Heart right ventricle (tissue), 16 donors: ENCODE data around the gene CXCR5. TPM values are rescaled to one million over a fixed set of nuclear protein-coding genes. Genes with fewer than 3 reads are reported as not detected.

Experiments
- ATAC-seq, 8 donors: fragments of 200-7000 bp; cut with Tn5 transposase; one replicate each; pipeline ENCODE4 v1.9.1; 2020; ENCODE audit warnings: mild to moderate bottlenecking in 8 of 8, moderate library complexity in 8 of 8, moderate number of reproducible peaks in 1 of 8
- DNase-seq, 2 donors: peaks; one replicate each; pipeline ENCODE4 v3.0.0-alpha.2; 2020
- H3K27ac ChIP-seq, 10 donors: fragments of 200-600 bp; sonication (generic) in 2 of 10; one replicate each; pipeline versions ENCODE4 v1.5.0 to v1.8.0; 2020 to 2022; ENCODE audit warnings: mild to moderate bottlenecking in 3 of 10
- H3K27me3 ChIP-seq, 7 donors: fragments of 200-600 bp; one replicate each; pipeline ENCODE4 v1.8.0; 2021 to 2022; ENCODE audit warnings: mild to moderate bottlenecking in 2 of 7
- H3K36me3 ChIP-seq, 9 donors: fragments of 200-600 bp; sonication (generic) in 1 of 9; one replicate each; pipeline versions ENCODE4 v1.5.0 to v1.8.0; 2020 to 2022; ENCODE audit warnings: mild to moderate bottlenecking in 2 of 9
- H3K4me1 ChIP-seq, 9 donors: fragments of 200-600 bp; sonication (generic) in 1 of 9; one replicate each; pipeline versions ENCODE4 v1.5.0 to v1.8.0; 2020 to 2022; ENCODE audit warnings: mild to moderate bottlenecking in 4 of 9
- H3K4me3 ChIP-seq, 10 donors: fragments of 200-600 bp; sonication (generic) in 2 of 10; one replicate each; pipeline versions ENCODE4 v1.5.0 to v1.8.0; 2020 to 2022; ENCODE audit warnings: mild to moderate bottlenecking in 7 of 10, moderate library complexity in 2 of 10
- H3K9me3 ChIP-seq, 11 donors: fragments of 200-600 bp in 10 of 11; sonication (generic) in 2 of 11; one replicate each; pipeline versions ENCODE4 v1.5.0 to v1.8.0; 2013 to 2022; ENCODE audit warnings: mild to moderate bottlenecking in 2 of 11, control low read depth in 1 of 11, moderate library complexity in 1 of 11
- CTCF ChIP-seq, 9 donors: fragments of 200-600 bp; sonication (generic) in 2 of 9; IDR thresholded peaks; one replicate each; pipeline versions ENCODE4 v1.5.0 to v1.8.0; 2021 to 2022; ENCODE audit warnings: antibody characterized with exemption in 9 of 9, mild to moderate bottlenecking in 5 of 9, moderate library complexity in 1 of 9
- WGBS, 2 donors: extraction: QIAGEN DNeasy Blood & Tissue Kit; methylation state at CpG; one replicate each; pipeline ENCODE4 v1.1.7; 2013; ENCODE audit warnings: inconsistent platforms in 1 of 2; 5-methylcytosine and 5-hydroxymethylcytosine counted together
- intact Hi-C, 10 donors: fragments of 100-400 bp; cut with DNase I; formaldehyde crosslinking; loops; one replicate each; pipeline versions ENCODE4 v1.11.1 to v1.14.2; 2022
- polyA plus RNA-seq, 2 donors: library from polyadenylated mRNA; stranded (reverse); fragments of 200-250 nt; gene quantifications; one replicate each; pipeline ENCODE4 v1.2.3, GENCODE V29; 2013
- total RNA-seq, 10 donors: library from RNA; stranded (reverse); fragmentation: NEBNext Ultra II Directional in 3 of 10; extraction: Animal tissue kit (Norgen Biotek cat#: 25700) in 3 of 10; gene quantifications; one replicate each; pipeline versions ENCODE4 v1.2.1 to v1.2.4, GENCODE V29; 2021 to 2023
- donor health status: Arrhythmogenic right ventricular cardiomyopathy.
- donor health status: ischemic (EF 13 %, LVEDD 7.1; RV severe dilation, severe dysfunction).
- donor health status: healthy with polysubstance abuse.
- donor health status: DM: no; HTN: yes; CAD: no.
- donor health status: DM: no; HTN: no; CAD: no.
- donor health status: ischemic (EF 25% LVEDD 6.9; RV normal size, moderate dysfunction).
- donor health status: ischemic (EF 25% LVEDD 5.7; RV mildly dilated, moderate dysfunction).
- donor health status: healthy.
- donor health status: DM: yes; HTN: yes; CAD: no.
- donor health status: Ischemic cardiomyopathy.
- donor health status: ischemic (EF 35%, LVEDD 5.7; RV mildly dilated, moderate dysfunction).
- donor health status: nonischemic (EF 11% LVEDD 7.7; RV severe dilation, severe dysfunction).
- donor health status: DM: yes; HTN: yes; CAD: no.
- donor health status: PGD.
- donor health status: ischemic (EF 29% LVEDD 5.4; RV normal size, mild dysfunction).
- donor health status: nonischemic (EF 23%, LVEDD 6.1; RV moderate dilation, normal function).

The CXCR5 gene
- total and polyA plus RNA-seq, 12 donors: 0.16 to 0.58 (median 0.22) TPM; not detected in 9

DNA sequence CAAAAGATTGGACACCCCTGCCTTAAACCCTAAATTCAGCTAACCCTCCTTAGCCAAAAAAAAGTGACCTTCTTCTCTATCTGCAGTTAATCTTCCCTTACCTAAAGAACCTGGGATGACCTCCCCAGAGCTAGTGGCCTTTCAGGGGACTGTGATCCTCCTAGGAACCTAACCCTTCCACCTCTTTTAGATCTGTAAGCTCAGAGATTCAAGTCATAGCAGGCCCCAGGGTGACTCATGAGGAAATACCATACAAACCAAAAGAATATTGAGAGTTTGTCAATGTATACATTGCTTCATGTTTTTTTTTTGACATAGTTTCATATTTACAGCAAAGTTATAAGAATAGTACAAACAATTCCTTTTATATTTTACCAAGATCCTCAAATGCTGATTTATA lies 38.3 kb upstream of the CXCR5 start:
- Histone ChIP-seq H3K36me3 (no peaks in the 10 kb centered on the region), H3K4me3 (no peak overlapping the region), H3K27me3 (no peaks in the 10 kb centered on the region), H3K27ac (no peak overlapping the region), H3K9me3 (no peaks in the 10 kb centered on the region), H3K4me1 (peaks cover 0 to 6% (median 0%) of the 10 kb centered on the region in 9 donors)
- ATAC-seq (no peak), DNase-seq (no peak)
- no peak for TF ChIP-seq CTCF (IDR thresholded peaks at IDR 0.05)
- intact Hi-C loops: no loop called here

DNA sequence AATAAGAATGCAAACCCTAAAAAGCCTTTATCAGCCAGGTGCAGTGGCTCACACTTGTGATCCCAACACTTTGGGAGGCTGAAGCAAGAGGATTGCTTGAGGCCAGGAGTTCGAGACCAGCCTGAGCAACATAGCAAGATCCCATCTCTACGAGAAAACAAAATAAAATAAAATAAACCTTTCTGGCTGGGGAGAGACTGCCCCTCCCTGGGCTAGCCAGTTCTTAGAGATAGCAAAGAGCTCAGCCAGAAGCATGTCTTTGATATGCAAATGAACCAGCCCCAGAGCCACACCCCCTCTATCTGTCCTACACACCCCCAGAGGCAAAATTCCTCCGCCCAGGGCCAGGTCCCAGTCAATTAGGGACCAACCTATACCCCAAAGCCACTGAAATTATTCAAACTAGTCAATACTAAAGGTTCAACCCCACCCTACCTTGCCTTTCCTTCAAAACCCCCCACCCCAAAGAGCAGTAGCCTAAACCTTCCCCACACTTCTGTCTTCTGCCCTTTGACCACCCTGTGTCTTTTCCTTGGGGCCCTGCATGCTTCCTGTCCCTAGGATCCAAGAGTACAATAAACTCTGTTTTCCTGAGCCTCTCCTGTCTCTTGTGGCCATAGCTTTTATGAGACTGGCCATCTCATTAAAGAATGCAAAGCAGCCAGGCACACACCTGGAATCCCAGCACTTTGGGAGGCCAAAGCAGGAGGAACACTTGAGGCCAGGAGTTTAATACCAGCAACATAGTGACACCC lies 37.3 kb upstream of the CXCR5 start:
- H3K4me3 ChIP-seq: no peak overlapping the region
- peaks cover 0 to 6% (median 0%) of the 10 kb centered on the region in 9 donors for H3K4me1 ChIP-seq
- DNase-seq: no peak
- no peak for TF ChIP-seq CTCF (IDR thresholded peaks at IDR 0.05)
- 86 to 87% methylated on average over 3 of the region's 3 CpGs for WGBS, 2 donors
- no peak for ATAC-seq
- intact Hi-C loops: no loop called here
- no peaks in the 10 kb centered on the region for H3K36me3 ChIP-seq
- H3K9me3 ChIP-seq: no peaks in the 10 kb centered on the region
- no peaks in the 10 kb centered on the region for H3K27me3 ChIP-seq
- no peak overlapping the region for H3K27ac ChIP-seq

- Histone ChIP-seq H3K27ac (no peak overlapping the region), H3K36me3 (no peaks in the 10 kb centered on the region), H3K27me3 (no peaks in the 10 kb centered on the region), H3K9me3 (no peaks in the 10 kb centered on the region), H3K4me3 (no peak overlapping the region), H3K4me1 (no peaks in the 10 kb centered on the region)
- intact Hi-C loops: no loop called here
- DNase-seq: no peak
- ATAC-seq: no peak
- 93 to 96% methylated on average over 4 of the region's 4 CpGs for WGBS, 2 donors
- no peak for TF ChIP-seq CTCF (IDR thresholded peaks at IDR 0.05)
Observed at GRCh38 chr11:118849825-118850224, 33.9 kb upstream of the CXCR5 start.

DNA sequence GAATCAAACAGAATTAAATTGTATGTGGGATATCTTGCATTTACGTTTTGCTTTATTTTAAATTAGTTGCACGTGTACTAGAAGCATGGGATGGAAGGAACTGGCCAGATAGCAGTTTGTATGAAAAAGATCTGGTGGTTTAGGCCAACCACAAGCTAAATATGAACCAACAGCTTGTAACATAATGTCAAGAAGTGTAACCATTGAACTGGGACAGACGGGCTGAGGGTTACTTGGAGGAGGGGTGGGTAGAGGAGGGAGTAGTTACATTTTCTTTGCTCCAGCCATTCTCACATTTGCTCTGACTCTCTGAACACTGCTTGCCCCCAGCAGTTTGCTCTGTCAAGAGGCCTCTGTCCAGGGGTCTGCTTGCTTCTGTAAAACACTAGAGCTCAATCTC lies 31.7 kb upstream of the CXCR5 start:
- Histone ChIP-seq H3K27me3 (no peaks in the 10 kb centered on the region), H3K4me1 (no peaks in the 10 kb centered on the region), H3K4me3 (no peak overlapping the region), H3K36me3 (no peaks in the 10 kb centered on the region), H3K27ac (no peak overlapping the region), H3K9me3 (no peaks in the 10 kb centered on the region)
- WGBS, 2 donors: 76% methylated on average over 3 of the region's 3 CpGs
- intact Hi-C loops: no loop called here
- no peak for ATAC-seq
- DNase-seq: no peak
- TF ChIP-seq CTCF (IDR thresholded peaks at IDR 0.05): no peak
